Caco-2 (cell line): ENCODE measurements around the gene MT1HL1. TPM values are rescaled to one million over a fixed set of nuclear protein-coding genes. Genes with fewer than 3 reads are reported as not detected.

Experiments
- BruUV-seq: library from RNA; stranded (reverse); fragments of 400-500 nt; replicated peaks from 2 replicates; lab custom pipeline; 2021; lab: Mats Ljungman, UMichigan
- CTCF ChIA-PET: fragments of 300-600 bp; sonication (Branson Sonifier 250); formaldehyde crosslinking; loops from one replicate; lab custom pipeline; 2022; ENCODE audit warnings: antibody characterized with exemption; lab: Charles Lee
- POLR2A ChIA-PET: fragments of 300-600 bp; sonication (Branson Sonifier 250); formaldehyde crosslinking; loops from one replicate; lab custom pipeline; 2022; ENCODE audit warnings: antibody characterized with exemption; lab: Charles Lee
- DNase-seq, 2 experiments: peaks; one replicate each; pipeline versions ENCODE4 v3.0.0 to v3.0.0-alpha.2; 2020 to 2022
- H3K27me3 ChIP-seq: replicated peaks from 2 replicates; pipeline ENCODE4 v1.6.0; 2011; ENCODE audit warnings: low read length; ENCODE audit not compliant: control insufficient read depth, insufficient read depth
- H3K36me3 ChIP-seq: 2 replicates; pipeline ENCODE4 v1.5.1; 2011; ENCODE audit warnings: low read length; ENCODE audit not compliant: control insufficient read depth, insufficient read depth
- H3K4me1 ChIP-seq: fragments of 250-450 bp; sonication (Bioruptor Pico); 2 replicates; pipeline ENCODE4 v1.5.1; 2020; ENCODE audit warnings: mild to moderate bottlenecking
- H3K4me3 ChIP-seq: 2 replicates; pipeline ENCODE4 v1.5.1; 2011; ENCODE audit warnings: low read depth, mild to moderate bottlenecking, control low read depth, low read length
- H3K9me3 ChIP-seq: fragments of 250-450 bp; sonication (Bioruptor Pico); 2 replicates; pipeline ENCODE4 v1.5.1; 2020; ENCODE audit warnings: mild to moderate bottlenecking, moderate library complexity
- H3K27ac Mint-ChIP-seq: one replicate; pipeline ENCODE4 v1.8.0; 2022; ENCODE audit warnings: mixed read lengths; ENCODE audit not compliant: unreplicated experiment
- H3K27me3 Mint-ChIP-seq: one replicate; pipeline ENCODE4 v1.8.0; 2022; ENCODE audit warnings: mixed read lengths; ENCODE audit not compliant: insufficient read depth, unreplicated experiment
- H3K36me3 Mint-ChIP-seq: one replicate; pipeline ENCODE4 v1.8.0; 2022; ENCODE audit warnings: mild to moderate bottlenecking, mixed read lengths; ENCODE audit not compliant: insufficient read depth, unreplicated experiment
- H3K4me1 Mint-ChIP-seq: one replicate; pipeline ENCODE4 v1.8.0; 2022; ENCODE audit warnings: low read depth, mixed read lengths; ENCODE audit not compliant: unreplicated experiment
- H3K4me3 Mint-ChIP-seq: one replicate; pipeline ENCODE4 v1.8.0; 2022; ENCODE audit warnings: mild to moderate bottlenecking, moderate library complexity, mixed read lengths; ENCODE audit not compliant: unreplicated experiment
- H3K9me3 Mint-ChIP-seq: one replicate; pipeline ENCODE4 v1.8.0; 2022; ENCODE audit warnings: mixed read lengths; ENCODE audit not compliant: unreplicated experiment
- CTCF ChIP-seq, 2 experiments: fragments of 200-600 bp in 1 of 2; IDR thresholded peaks; 1 replicate in 1 of 2; 2 replicates in 1 of 2; pipeline versions ENCODE4 v1.5.1 to v1.8.0; 2011 to 2022; ENCODE audit warnings: antibody characterized with exemption in 1 of 2, control low read depth in 1 of 2, inconsistent platforms in 1 of 2, low read depth in 1 of 2, low read length in 1 of 2, mild to moderate bottlenecking in 1 of 2, moderate library complexity in 1 of 2; ENCODE audit not compliant: insufficient read depth in 1 of 2, severe bottlenecking in 1 of 2, unreplicated experiment in 1 of 2
- intact Hi-C: fragments of 100-400 bp; cut with micrococcal nuclease; formaldehyde crosslinking; loops from one replicate; pipeline ENCODE4 v1.10.0; 2022; ENCODE audit not compliant: unreplicated experiment
- total RNA-seq: library from RNA; stranded (reverse); gene quantifications from 2 replicates; pipeline ENCODE4 v1.2.3, GENCODE V29; 2022

The MT1HL1 gene
- total RNA-seq, 1 experiment from 2014 or later, result not detected

- Histone ChIP-seq H3K36me3 (no peaks in the 10 kb centered on the region), H3K9me3 (no peaks in the 10 kb centered on the region), H3K4me3 (no peak overlapping the region), H3K27me3 (no peaks in the 10 kb centered on the region), H3K4me1 (peaks cover 8% of the 10 kb centered on the region; the same call in 1 of the 2 replicates)
- no TSS peak for BruUV-seq
- no peak for DNase-seq
- Mint-ChIP-seq H3K4me3 (no peak overlapping the region), H3K9me3 (no peaks in the 10 kb centered on the region), H3K36me3 (no peaks in the 10 kb centered on the region), H3K27ac (no peak overlapping the region), H3K27me3 (peaks cover 4% of the 10 kb centered on the region), H3K4me1 (no peaks in the 10 kb centered on the region)
- TF ChIP-seq CTCF (IDR thresholded peaks at IDR 0.05; ENCODE audit: insufficient read depth in 1 of 2, low read depth in 1 of 2, low read length in 1 of 2, severe bottlenecking in 1 of 2, unreplicated experiment in 1 of 2), result no peak
- intact Hi-C loops, result no loop called here
- ChIA-PET CTCF (no interaction called here), POLR2A (no interaction called here)
Measured at GRCh38 chr1:237032029-237032428, 27.8 kb upstream of the MT1HL1 start.

- CTCF ChIA-PET, result no interaction called here
- TF ChIP-seq CTCF (IDR thresholded peaks at IDR 0.05; ENCODE audit: insufficient read depth in 1 of 2, low read depth in 1 of 2, low read length in 1 of 2, severe bottlenecking in 1 of 2, unreplicated experiment in 1 of 2), result no peak
- Mint-ChIP-seq H3K4me1 (no peaks in the 10 kb centered on the region), H3K9me3 (no peaks in the 10 kb centered on the region), H3K27ac (no peak overlapping the region), H3K27me3 (peaks cover 4% of the 10 kb centered on the region), H3K4me3 (no peak overlapping the region), H3K36me3 (no peaks in the 10 kb centered on the region)
- intact Hi-C loops, result no loop called here
- Histone ChIP-seq H3K4me3 (no peak overlapping the region), H3K36me3 (no peaks in the 10 kb centered on the region), H3K27me3 (no peaks in the 10 kb centered on the region), H3K4me1 (peaks cover 8% of the 10 kb centered on the region; the same call in 1 of the 2 replicates), H3K9me3 (no peaks in the 10 kb centered on the region)
- POLR2A ChIA-PET, result no interaction called here
- no TSS peak for BruUV-seq
- no peak for DNase-seq
Measured at GRCh38 chr1:237031480-237031879, 27.2 kb upstream of the MT1HL1 start.

DNA sequence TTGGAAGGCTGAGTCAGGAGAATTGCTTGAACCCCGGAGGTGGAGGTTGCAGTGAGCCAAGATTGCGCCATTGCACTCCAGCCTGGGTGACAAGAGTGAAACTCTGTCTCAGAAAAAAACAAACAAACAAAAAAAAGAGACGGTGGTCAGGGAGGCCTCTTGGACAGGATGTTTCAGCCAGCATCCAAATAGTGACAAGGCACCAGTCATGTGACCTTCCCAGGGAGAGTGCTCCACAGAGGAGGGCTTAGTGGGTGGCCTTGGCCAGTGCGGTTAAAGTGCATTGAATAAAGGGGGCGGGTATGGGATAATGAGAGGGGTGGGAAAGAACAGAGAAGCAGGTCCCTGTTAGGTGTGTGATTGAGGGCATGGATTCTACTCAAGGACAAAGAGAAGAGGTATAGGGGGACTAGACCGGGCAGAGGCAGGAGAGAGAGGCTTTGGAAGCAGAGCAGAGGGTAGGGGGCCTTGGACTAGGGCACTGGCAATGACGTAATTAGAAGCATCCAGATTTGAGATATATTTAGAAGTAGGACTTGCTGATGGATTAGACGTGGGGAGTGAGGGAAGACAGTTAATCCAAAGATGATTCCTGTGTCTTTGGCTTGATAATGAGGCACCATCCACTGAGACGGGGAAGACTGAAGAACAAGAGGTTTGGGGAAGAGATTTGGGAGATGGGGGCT lies 25.8 kb upstream of the MT1HL1 start:
- intact Hi-C loops, result no loop called here
- Mint-ChIP-seq H3K4me1 (no peaks in the 10 kb centered on the region), H3K27me3 (peaks cover 4% of the 10 kb centered on the region), H3K4me3 (no peak overlapping the region), H3K9me3 (peaks cover 10% of the 10 kb centered on the region), H3K36me3 (no peaks in the 10 kb centered on the region), H3K27ac (no peak overlapping the region)
- TF ChIP-seq CTCF (IDR thresholded peaks at IDR 0.05; ENCODE audit: insufficient read depth in 1 of 2, low read depth in 1 of 2, low read length in 1 of 2, severe bottlenecking in 1 of 2, unreplicated experiment in 1 of 2), result no peak
- ChIA-PET POLR2A (no interaction called here), CTCF (no interaction called here)
- no peak for DNase-seq
- Histone ChIP-seq H3K36me3 (no peaks in the 10 kb centered on the region), H3K4me1 (peaks cover 8% of the 10 kb centered on the region; the same call in 1 of the 2 replicates), H3K9me3 (no peaks in the 10 kb centered on the region), H3K4me3 (no peak overlapping the region), H3K27me3 (no peaks in the 10 kb centered on the region)
- no TSS peak for BruUV-seq
